ENCODE results near the gene GLP1R.

GLP1R gene

GRCh38 chr6:39037707-39038106 is 10.9 kb upstream of the GLP1R start:
- H4K20me1 ChIP-seq (ENCODE audit: insufficient read depth, low read length, poor library complexity, severe bottlenecking): no peaks in the 10 kb centered on the region
- H3K9ac ChIP-seq (ENCODE audit: low read depth, low read length, poor library complexity, severe bottlenecking): no peak overlapping the region
- no peaks in the 10 kb centered on the region for H3K9me2 ChIP-seq (replicated peaks; ENCODE audit: low read depth, low read length)
- no peak overlapping the region for H3K4me3 ChIP-seq (ENCODE audit: low read length, poor library complexity, severe bottlenecking)
- no peak overlapping the region for H2AFZ ChIP-seq (ENCODE audit: low read length)
- TF ChIP-seq EZH2phosphoT487 (IDR thresholded peaks at IDR 0.05; ENCODE audit: borderline replicate concordance) (no peak), CTCF (conservative IDR thresholded peaks at IDR 0.05; ENCODE audit: low read length) (no peak)
- no peaks in the 10 kb centered on the region for H3K36me3 ChIP-seq (ENCODE audit: insufficient read depth, low read length)
- H3K79me2 ChIP-seq (ENCODE audit: insufficient read depth, low read length): no peaks in the 10 kb centered on the region
- H3K27me3 ChIP-seq (ENCODE audit: insufficient read depth, low read length, poor library complexity, severe bottlenecking): no peaks in the 10 kb centered on the region
- no peak overlapping the region for H3K4me2 ChIP-seq (ENCODE audit: low read depth, low read length, poor library complexity, severe bottlenecking)
- no peaks in the 10 kb centered on the region for H3F3A ChIP-seq (ENCODE audit: low read depth)
- no peaks in the 10 kb centered on the region for H3K9me3 ChIP-seq (ENCODE audit: insufficient read depth, low read depth, low read length)
- no peaks in the 10 kb centered on the region for H3K4me1 ChIP-seq (ENCODE audit: insufficient read depth, low read length, poor library complexity, severe bottlenecking)

GRCh38 chr6:39040080-39040673 is 8.4 kb upstream of the GLP1R start:
- no peaks in the 10 kb centered on the region for H3K4me1 ChIP-seq (ENCODE audit: insufficient read depth, low read length, poor library complexity, severe bottlenecking)
- no peaks in the 10 kb centered on the region for H3K9me3 ChIP-seq (ENCODE audit: insufficient read depth, low read depth, low read length)
- H3K9me2 ChIP-seq (replicated peaks; ENCODE audit: low read depth, low read length): no peaks in the 10 kb centered on the region
- no peak overlapping the region for H3K9ac ChIP-seq (ENCODE audit: low read depth, low read length, poor library complexity, severe bottlenecking)
- H3F3A ChIP-seq (ENCODE audit: low read depth): no peaks in the 10 kb centered on the region
- H2AFZ ChIP-seq (ENCODE audit: low read length): no peak overlapping the region
- no peaks in the 10 kb centered on the region for H3K36me3 ChIP-seq (ENCODE audit: insufficient read depth, low read length)
- H3K27me3 ChIP-seq (ENCODE audit: insufficient read depth, low read length, poor library complexity, severe bottlenecking): no peaks in the 10 kb centered on the region
- H4K20me1 ChIP-seq (ENCODE audit: insufficient read depth, low read length, poor library complexity, severe bottlenecking): no peaks in the 10 kb centered on the region
- H3K4me3 ChIP-seq (ENCODE audit: low read length, poor library complexity, severe bottlenecking): no peak overlapping the region
- no peak overlapping the region for H3K4me2 ChIP-seq (ENCODE audit: low read depth, low read length, poor library complexity, severe bottlenecking)
- H3K79me2 ChIP-seq (ENCODE audit: insufficient read depth, low read length): no peaks in the 10 kb centered on the region
- TF ChIP-seq EZH2phosphoT487 (IDR thresholded peaks at IDR 0.05; ENCODE audit: borderline replicate concordance) (no peak), CTCF (conservative IDR thresholded peaks at IDR 0.05; ENCODE audit: low read length) (no peak)

- H3K27me3 ChIP-seq (ENCODE audit: insufficient read depth, low read length, poor library complexity, severe bottlenecking): no peaks in the 10 kb centered on the region
- no peak overlapping the region for H3K4me2 ChIP-seq (ENCODE audit: low read depth, low read length, poor library complexity, severe bottlenecking)
- H3K36me3 ChIP-seq (ENCODE audit: insufficient read depth, low read length): no peaks in the 10 kb centered on the region
- no peak for TF ChIP-seq CTCF (conservative IDR thresholded peaks at IDR 0.05; ENCODE audit: low read length)
- no peak for TF ChIP-seq EZH2phosphoT487 (IDR thresholded peaks at IDR 0.05; ENCODE audit: borderline replicate concordance)
- no peak overlapping the region for H3K9ac ChIP-seq (ENCODE audit: low read depth, low read length, poor library complexity, severe bottlenecking)
- H3K9me3 ChIP-seq (ENCODE audit: insufficient read depth, low read depth, low read length): no peaks in the 10 kb centered on the region
- no peaks in the 10 kb centered on the region for H3K9me2 ChIP-seq (replicated peaks; ENCODE audit: low read depth, low read length)
- H3K79me2 ChIP-seq (ENCODE audit: insufficient read depth, low read length): no peaks in the 10 kb centered on the region
- no peak overlapping the region for H2AFZ ChIP-seq (ENCODE audit: low read length)
- no peak overlapping the region for H3K4me3 ChIP-seq (ENCODE audit: low read length, poor library complexity, severe bottlenecking)
- no peaks in the 10 kb centered on the region for H4K20me1 ChIP-seq (ENCODE audit: insufficient read depth, low read length, poor library complexity, severe bottlenecking)
- H3K4me1 ChIP-seq (ENCODE audit: insufficient read depth, low read length, poor library complexity, severe bottlenecking): no peaks in the 10 kb centered on the region
- no peaks in the 10 kb centered on the region for H3F3A ChIP-seq (ENCODE audit: low read depth)
Observed at GRCh38 chr6:39041072-39041471, 7.5 kb upstream of the GLP1R start.

Data from Loucy (cell line).